DLD1 (cell line): ENCODE results near the gene HS3ST4.

Experiments used
- in situ Hi-C: cut with HindIII; loops from 2 replicates; pipeline ENCODE4 v1.10.0; 2017; ENCODE audit warnings: low sequenced_read_pairs

HS3ST4 gene

GRCh38 chr16:26158142-26158759 is 466.5 kb downstream of the HS3ST4 start:
- in situ Hi-C loops = no loop called here

- in situ Hi-C loops = no loop called here
These were observed 469.9 kb downstream of the HS3ST4 start for GRCh38 chr16:26161461-26162180.

GRCh38 chr16:26169473-26169872 is 477.7 kb downstream of the HS3ST4 start:
- in situ Hi-C loops = no loop called here

GRCh38 chr16:26175944-26176343 is 484.2 kb downstream of the HS3ST4 start:
- in situ Hi-C loops = no loop called here

GRCh38 chr16:26177438-26177837 is 485.7 kb downstream of the HS3ST4 start:
- in situ Hi-C loops = no loop called here

GRCh38 chr16:26178298-26178697 is 486.5 kb downstream of the HS3ST4 start:
- in situ Hi-C loops = no loop called here

GRCh38 chr16:26186091-26186615 is 494.4 kb downstream of the HS3ST4 start:
- in situ Hi-C loops = loop anchor here (5.0 kb wide), 1 partner anchor 39 kb away; no protein-coding TSS in a partner anchor
